Endometrial microvascular endothelial cells (primary cell): ENCODE results near the gene ZNF805. TPM values are rescaled to one million over a fixed set of nuclear protein-coding genes. Genes with fewer than 3 reads are reported as not detected.
"Not testable (repeated sequence)": the region's sequence is repeated elsewhere in the genome, so short reads cannot be mapped to it uniquely, and the experiment has no call there.

Source experiments
- in situ Hi-C: cut with HindIII; loops from 2 replicates; pipeline ENCODE4 v1.10.0; 2017; ENCODE audit warnings: low sequenced_read_pairs, low pct_unique_long_range_greater_than_20kb; ENCODE audit errors: inconsistent ontology term
- total RNA-seq: library from RNA; depleted of rRNA; stranded (reverse); fragments of >200 nt; gene quantifications from one replicate; pipeline ENCODE4 v1.2.3, GENCODE V29; 2015; ENCODE audit errors: inconsistent ontology term

ZNF805 gene
- total RNA-seq, 1 donor from 2014 or later = 4.6 TPM

GRCh38 chr19:57262044-57262443 lies 21.6 kb downstream of the ZNF805 start:
- in situ Hi-C loops = no loop called here

- in situ Hi-C loops = no loop called here
Measured at GRCh38 chr19:57263244-57263741, 22.9 kb downstream of the ZNF805 start.

- in situ Hi-C loops = no loop called here
Measured at GRCh38 chr19:57267291-57267690, 26.9 kb downstream of the ZNF805 start.

- in situ Hi-C loops = no loop called here
Measured at GRCh38 chr19:57269515-57270250, 29.3 kb downstream of the ZNF805 start.

GRCh38 chr19:57271280-57271679 lies 30.8 kb downstream of the ZNF805 start:
- in situ Hi-C loops = no loop called here

- in situ Hi-C loops = no loop called here
Measured at GRCh38 chr19:57273014-57273413, 32.6 kb downstream of the ZNF805 start.

GRCh38 chr19:57276430-57276829 lies 36.0 kb downstream of the ZNF805 start:
- in situ Hi-C loops = no loop called here

- in situ Hi-C loops = not testable (repeated sequence)
Measured at GRCh38 chr19:57278481-57278880, 38.0 kb downstream of the ZNF805 start.

- in situ Hi-C loops = no loop called here
Measured at GRCh38 chr19:57279418-57280164, 39.2 kb downstream of the ZNF805 start.

- in situ Hi-C loops = no loop called here
Measured at GRCh38 chr19:57280165-57280961, 39.9 kb downstream of the ZNF805 start, which contains the start of gene ZNF460. Gene ZNF460, plus strand, starts transcription at chr19:57280485. Its CDS starts 322 bp downstream, at chr19:57280807.

GRCh38 chr19:57280962-57281400 lies 40.5 kb downstream of the ZNF805 start:
- in situ Hi-C loops = no loop called here

GRCh38 chr19:57282011-57282643 lies 41.7 kb downstream of the ZNF805 start:
- in situ Hi-C loops = no loop called here

GRCh38 chr19:57288373-57288772 lies 47.9 kb downstream of the ZNF805 start:
- in situ Hi-C loops = no loop called here

- in situ Hi-C loops = no loop called here
Measured at GRCh38 chr19:57290970-57291369, 50.5 kb downstream of the ZNF805 start.

- in situ Hi-C loops = no loop called here
Measured at GRCh38 chr19:57292547-57292946, 52.1 kb downstream of the ZNF805 start.

- in situ Hi-C loops = no loop called here
Measured at GRCh38 chr19:57293719-57294118, 53.3 kb downstream of the ZNF805 start.

- in situ Hi-C loops = no loop called here
Measured at GRCh38 chr19:57302020-57302465, 61.6 kb downstream of the ZNF805 start.

- in situ Hi-C loops = no loop called here
Measured at GRCh38 chr19:57302727-57303401, 62.4 kb downstream of the ZNF805 start.
